H1 (cell line): Measurements from ENCODE around the gene APOBEC2. TPM values are rescaled to one million over a fixed set of nuclear protein-coding genes. Genes with fewer than 3 reads are reported as not detected.
A peak's percentile ranks its signal among the peaks of the same experiment; 100 is the strongest.

Experiments used
- CTCF ChIA-PET: fragments of 300-600 bp; sonication (Branson Sonifier 250); formaldehyde crosslinking; loops from one replicate; lab custom pipeline; 2021; ENCODE audit not compliant: partially characterized antibody; lab: Charles Lee
- POLR2A ChIA-PET: fragments of 300-600 bp; sonication (Branson Sonifier 250); formaldehyde crosslinking; loops from one replicate; lab custom pipeline; 2021; ENCODE audit warnings: inconsistent platforms; ENCODE audit not compliant: partially characterized antibody; lab: Charles Lee
- DNase-seq, 2 experiments: peaks; one replicate each; pipeline versions ENCODE4 v3.0.0 to v3.0.0-alpha.2; 2010 to 2022; ENCODE audit warnings: low spot score in 2 of 2, low read depth in 1 of 2, mixed read lengths in 1 of 2
- FAIRE-seq: peaks from 2 replicates; lab custom pipeline; 2011; peaks lifted over from hg19 to GRCh38; lab: Jason Lieb, UNC
- H2AFZ ChIP-seq: 2 replicates; pipeline ENCODE4 v1.8.1; 2012; ENCODE audit warnings: low read length, inconsistent platforms
- H2AK5ac ChIP-seq: 2 replicates; pipeline ENCODE4 v1.6.1; 2013; ENCODE audit warnings: low read depth, low read length
- H2BK120ac ChIP-seq: replicated peaks from 2 replicates; pipeline ENCODE3; 2013; ENCODE audit warnings: low read depth, low read length, inconsistent platforms
- H2BK12ac ChIP-seq: 2 replicates; pipeline ENCODE4 v1.6.1; 2013; ENCODE audit warnings: low read depth, low read length
- H2BK15ac ChIP-seq: 2 replicates; pipeline ENCODE4 v1.6.1; 2013; ENCODE audit warnings: low read length
- H2BK20ac ChIP-seq: 2 replicates; pipeline ENCODE4 v1.6.1; 2013; ENCODE audit warnings: low read length
- H2BK5ac ChIP-seq: 2 replicates; pipeline ENCODE4 v1.6.1; 2013; ENCODE audit warnings: low read depth, low read length
- H3K14ac ChIP-seq: 2 replicates; pipeline ENCODE4 v1.6.1; 2013; ENCODE audit warnings: inconsistent platforms; ENCODE audit not compliant: insufficient read length
- H3K18ac ChIP-seq: 2 replicates; pipeline ENCODE4 v1.6.1; 2013; ENCODE audit warnings: low read length; ENCODE audit errors: extremely low read depth
- H3K23ac ChIP-seq: 2 replicates; pipeline ENCODE4 v1.6.1; 2013; ENCODE audit warnings: inconsistent platforms; ENCODE audit not compliant: insufficient read length
- H3K23me2 ChIP-seq: 2 replicates; pipeline ENCODE4 v1.6.1; 2013; ENCODE audit warnings: low read depth, low read length
- H3K27ac ChIP-seq: 2 replicates; pipeline ENCODE4 v1.6.1; 2011; ENCODE audit warnings: low read depth, low read length, inconsistent platforms
- H3K27me3 ChIP-seq, 4 experiments: replicated peaks in 1 of 4; 1 replicate in 1 of 4; 2 replicates in 3 of 4; pipeline versions ENCODE4 v1.6.1 to v1.8.1; 2011 to 2013; ENCODE audit warnings: low read length in 3 of 4, mild to moderate bottlenecking in 3 of 4, inconsistent platforms in 2 of 4, mixed read lengths in 2 of 4, moderate library complexity in 1 of 4; ENCODE audit not compliant: control insufficient read depth in 3 of 4, insufficient read depth in 3 of 4; ENCODE audit errors: extremely low read depth in 1 of 4
- H3K36me3 ChIP-seq, 4 experiments: 2 replicates each; pipeline versions ENCODE4 v1.6.1 to v1.8.1; 2011 to 2013; ENCODE audit warnings: mild to moderate bottlenecking in 4 of 4, low read length in 3 of 4, moderate library complexity in 2 of 4, control low read depth in 1 of 4, inconsistent platforms in 1 of 4; ENCODE audit not compliant: insufficient read depth in 4 of 4, control insufficient read depth in 2 of 4
- H3K4ac ChIP-seq: replicated peaks from 2 replicates; pipeline ENCODE3; 2013; ENCODE audit warnings: low read length, low read depth, mixed read lengths, inconsistent platforms; ENCODE audit not compliant: insufficient read length
- H3K4me1 ChIP-seq, 4 experiments: replicated peaks in 1 of 4; 1 replicate in 1 of 4; 2 replicates in 3 of 4; pipeline versions ENCODE4 v1.6.1 to v1.8.1; 2011 to 2013; ENCODE audit warnings: low read length in 3 of 4, inconsistent platforms in 2 of 4, mixed read lengths in 1 of 4; ENCODE audit not compliant: insufficient read depth in 4 of 4, control insufficient read depth in 3 of 4
- H3K4me2 ChIP-seq, 2 experiments: 2 replicates each; pipeline versions ENCODE4 v1.6.1 to v1.8.1; 2011 to 2013; ENCODE audit warnings: low read depth in 2 of 2, low read length in 2 of 2, control low read depth in 1 of 2, inconsistent platforms in 1 of 2, mild to moderate bottlenecking in 1 of 2; ENCODE audit not compliant: insufficient read depth in 1 of 2
- H3K4me3 ChIP-seq, 4 experiments: fragments of 200-600, 300-600 bp in 1 of 4; sonication (generic), shearing (Covaris generic), sonication (Bioruptor Twin) in 1 of 4; 2 replicates each; pipeline versions ENCODE4 v1.5.1 to v1.8.1; 2011 to 2016; ENCODE audit warnings: low read length in 4 of 4, low read depth in 3 of 4, control low read depth in 2 of 4, inconsistent platforms in 2 of 4, mild to moderate bottlenecking in 2 of 4, mixed read lengths in 1 of 4, moderate library complexity in 1 of 4; ENCODE audit not compliant: insufficient read depth in 2 of 4; ENCODE audit errors: extremely low read depth in 1 of 4
- H3K56ac ChIP-seq: replicated peaks from 2 replicates; pipeline ENCODE3; 2013; ENCODE audit warnings: low read depth, mild to moderate bottlenecking, mixed read lengths, low read length, inconsistent platforms; ENCODE audit not compliant: insufficient read length
- H3K79me1 ChIP-seq: 2 replicates; pipeline ENCODE4 v1.6.1; 2013; ENCODE audit warnings: low read depth, low read length, control low read depth
- H3K79me2 ChIP-seq, 2 experiments: 2 replicates each; pipeline versions ENCODE4 v1.6.1 to v1.8.1; 2012 to 2013; ENCODE audit warnings: low read length in 2 of 2, mild to moderate bottlenecking in 2 of 2, inconsistent platforms in 1 of 2; ENCODE audit not compliant: insufficient read depth in 2 of 2, control insufficient read depth in 1 of 2
- H3K9ac ChIP-seq, 4 experiments: replicated peaks in 1 of 4; 1 replicate in 1 of 4; 2 replicates in 3 of 4; pipeline versions ENCODE4 v1.6.1 to v1.8.1; 2011 to 2013; ENCODE audit warnings: low read depth in 3 of 4, low read length in 3 of 4, control low read depth in 2 of 4, mild to moderate bottlenecking in 2 of 4, moderate library complexity in 2 of 4, inconsistent platforms in 1 of 4; ENCODE audit errors: extremely low read depth in 1 of 4
- H3K9me3 ChIP-seq, 2 experiments: 2 replicates each; pipeline versions ENCODE4 v1.6.1 to v1.8.1; 2012 to 2013; ENCODE audit warnings: mild to moderate bottlenecking in 2 of 2, moderate library complexity in 2 of 2, control low read depth in 1 of 2, inconsistent platforms in 1 of 2, low read depth in 1 of 2, low read length in 1 of 2, mixed read lengths in 1 of 2; ENCODE audit not compliant: insufficient read depth in 2 of 2
- H4K20me1 ChIP-seq, 2 experiments: replicated peaks in 1 of 2; 2 replicates each; pipeline versions ENCODE3 to v1.8.1; 2011 to 2013; ENCODE audit warnings: inconsistent platforms in 2 of 2, low read length in 2 of 2, mild to moderate bottlenecking in 1 of 2; ENCODE audit not compliant: insufficient read depth in 2 of 2, control insufficient read depth in 1 of 2
- H4K5ac ChIP-seq: 2 replicates; pipeline ENCODE4 v1.6.1; 2013; ENCODE audit warnings: low read length, low read depth, mixed read lengths, inconsistent platforms; ENCODE audit not compliant: insufficient read length
- H4K8ac ChIP-seq: 2 replicates; pipeline ENCODE4 v1.8.0; 2013; ENCODE audit warnings: mild to moderate bottlenecking, moderate library complexity, low read length, inconsistent platforms; ENCODE audit not compliant: insufficient read depth; ENCODE audit errors: extremely low read depth
- H4K91ac ChIP-seq: replicated peaks from 2 replicates; pipeline ENCODE3; 2013; ENCODE audit warnings: low read length, mixed read lengths, inconsistent platforms; ENCODE audit not compliant: insufficient read length
- ASH2L ChIP-seq: fragments of 200-600, 300-600 bp; sonication (generic); IDR thresholded peaks from one replicate; pipeline ENCODE4 v1.7.1; 2017; ENCODE audit warnings: low read length
- BRCA1 ChIP-seq: IDR thresholded peaks from 2 replicates; pipeline ENCODE4 v1.6.1; 2012; ENCODE audit warnings: low read depth, low read length, improper control_type of control experiment
- GTF2F1 ChIP-seq: IDR thresholded peaks from 2 replicates; pipeline ENCODE4 v1.6.1; 2012; ENCODE audit warnings: low read depth, low read length, improper control_type of control experiment, borderline replicate concordance
- KDM4A ChIP-seq: IDR thresholded peaks from one replicate; pipeline ENCODE4 v1.7.1; 2012; ENCODE audit warnings: low read depth, mild to moderate bottlenecking, moderate library complexity, low read length, inconsistent platforms; ENCODE audit not compliant: severe bottlenecking
- KDM5A ChIP-seq: fragments of 200-600 bp; IDR thresholded peaks from 2 replicates; pipeline ENCODE4 v1.7.1; 2012; ENCODE audit warnings: mild to moderate bottlenecking, low read length, inconsistent platforms, mixed read lengths
- NRF1 ChIP-seq: IDR thresholded peaks from 2 replicates; pipeline ENCODE4 v1.6.1; 2011; ENCODE audit warnings: mild to moderate bottlenecking, low read depth, low read length, improper control_type of control experiment
- RBBP5 ChIP-seq: IDR thresholded peaks from 2 replicates; pipeline ENCODE4 v1.7.1; 2012; ENCODE audit warnings: low read depth, mild to moderate bottlenecking, inconsistent platforms, low read length, moderate library complexity, borderline replicate concordance
- SIX5 ChIP-seq: IDR thresholded peaks from 2 replicates; pipeline ENCODE4 v1.6.1; 2011; ENCODE audit warnings: mild to moderate bottlenecking, low read depth, low read length
- SUZ12 ChIP-seq: fragments of 200-600 bp; sonication (generic); IDR thresholded peaks from 2 replicates; pipeline ENCODE4 v1.6.1; 2012; ENCODE audit warnings: mild to moderate bottlenecking, inconsistent platforms, low read length, moderate library complexity, mixed read lengths
- WGBS, 2 experiments: shearing (Covaris generic) in 1 of 2; methylation state at CpG; one replicate each; pipeline versions ENCODE4 v1.1.6 to v1.1.7; 2013 to 2015; ENCODE audit warnings: low lambda C conversion rate in 2 of 2, mixed read lengths in 2 of 2, inconsistent platforms in 1 of 2, low coverage in 1 of 2, missing lambda C conversion rate in 1 of 2; ENCODE audit not compliant: insufficient replicate concordance in 2 of 2, insufficient coverage in 1 of 2, insufficient read length in 1 of 2; ENCODE audit errors: extremely low coverage in 1 of 2, missing lambda C conversion rate in 1 of 2; 5-methylcytosine and 5-hydroxymethylcytosine counted together
- polyA plus RNA-seq, 7 experiments: library from polyadenylated mRNA; depleted of rRNA in 3 of 7; stranded (reverse) in 5 of 7; unstranded in 2 of 7; fragments of >200 nt in 5 of 7; fragments of 200-250 nt in 2 of 7; gene quantifications; 1 replicate in 5 of 7; 2 replicates in 1 of 7; 4 replicates in 1 of 7; pipeline versions ENCODE4 v1.2.1 to v1.2.3, GENCODE V29; 2011 to 2013; ENCODE audit warnings: missing spikeins in 2 of 7, mixed read lengths in 2 of 7
- total RNA-seq: library from RNA; stranded (reverse); fragmentation: NEBNext Ultra II Directional; extraction: Animal tissue kit (Norgen Biotek cat#: 25700); gene quantifications from 2 replicates; pipeline ENCODE4 v1.2.1, GENCODE V29; 2021
- TF ChIP-seq, protein P1 (sequence below): IDR thresholded peaks from 2 replicates; pipeline ENCODE4 v1.6.1; 2012; ENCODE audit warnings: inconsistent platforms

The APOBEC2 gene
- total and polyA plus RNA-seq, 2 of the 8 experiments (the other 6 are each of a cell fraction or from before 2014, with no cell fraction given): not detected

DNA sequence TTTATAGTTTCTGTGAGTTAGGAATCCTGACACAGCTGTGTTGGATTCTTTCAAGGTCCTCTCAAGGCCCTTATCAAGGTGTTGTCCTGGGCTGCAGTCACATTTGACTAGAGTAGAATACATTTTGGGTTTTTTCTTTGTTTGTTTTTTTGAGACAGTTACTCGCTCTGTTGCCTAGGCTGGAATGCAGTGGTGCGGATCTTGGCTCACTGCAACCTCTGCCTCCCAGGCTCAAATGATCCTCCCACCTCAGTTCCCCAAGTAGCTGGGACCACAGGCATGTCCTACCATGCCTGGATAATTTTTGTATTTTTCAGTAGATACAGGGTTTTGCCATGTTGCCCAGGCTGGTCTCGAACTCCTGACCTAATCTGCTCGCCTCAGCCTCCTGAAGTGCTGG, 35.4 kb downstream of the APOBEC2 start:
- Histone ChIP-seq H3K4ac (no peak overlapping the region), H3K36me3 (peaks cover 18 to 89% (median 48%) of the 10 kb centered on the region in 4 experiments), H3K18ac (no peak overlapping the region), H4K8ac (no peak overlapping the region), H3K27ac (no peak overlapping the region), H2BK20ac (no peak overlapping the region), H3K4me1 (no peaks in the 10 kb centered on the region), H3K27me3 (no peaks in the 10 kb centered on the region), H2BK5ac (no peak overlapping the region; the same call in 1 of the 2 replicates), H2AFZ (no peak overlapping the region), H3K4me2 (no peak overlapping the region), H2BK15ac (no peak overlapping the region), H3K4me3 (no peak overlapping the region), H4K91ac (no peak overlapping the region), H3K9me3 (no peaks in the 10 kb centered on the region), H3K56ac (no peak overlapping the region), H3K79me2 (peaks cover 0 to 13% of the 10 kb centered on the region in 2 experiments; a peak in 2 of 4 replicates), H2BK12ac (0 out of 2 replicates have a peak overlapping the region, but pooled peaks have one; percentile 27), H4K20me1 (peaks cover 0 to 7% of the 10 kb centered on the region in 2 experiments), H3K9ac (no peak overlapping the region), H2AK5ac (no peak overlapping the region), H4K5ac (no peak overlapping the region), H3K23ac (no peak overlapping the region), H3K23me2 (no peaks in the 10 kb centered on the region), H3K14ac (no peak overlapping the region), H3K79me1 (no peaks in the 10 kb centered on the region; the same call in 1 of the 2 replicates), H2BK120ac (no peak overlapping the region)
- POLR2A ChIA-PET: no interaction called here
- WGBS, 2 experiments: 86% methylated on average over 4 of the region's 4 CpGs; no CpG with 5 or more reads in 1 of the 2 experiments
- DNase-seq (no peak), FAIRE-seq (no peak)
- CTCF ChIA-PET: interaction anchor here (1.9 to 2.1 kb wide), 2 partner anchors 13 to 94 kb away, joined by 5 to 6 read pairs; no protein-coding TSS in a partner anchor
- TF ChIP-seq ASH2L (no peak), KDM5A (no peak), SUZ12 (no peak), GTF2F1 (no peak), KDM4A (no peak), NRF1 (no peak), RBBP5 (no peak), BRCA1 (no peak), SIX5 (no peak)
- TF ChIP-seq, protein P1, sequence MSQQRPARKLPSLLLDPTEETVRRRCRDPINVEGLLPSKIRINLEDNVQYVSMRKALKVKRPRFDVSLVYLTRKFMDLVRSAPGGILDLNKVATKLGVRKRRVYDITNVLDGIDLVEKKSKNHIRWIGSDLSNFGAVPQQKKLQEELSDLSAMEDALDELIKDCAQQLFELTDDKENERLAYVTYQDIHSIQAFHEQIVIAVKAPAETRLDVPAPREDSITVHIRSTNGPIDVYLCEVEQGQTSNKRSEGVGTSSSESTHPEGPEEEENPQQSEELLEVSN: no peak
